Fibroblast of peridontal ligament (primary cell): ENCODE data around the gene ECHS1.
A peak's percentile ranks its signal among the peaks of the same experiment; 100 is the strongest.
"Not testable (repeated sequence)": the region's sequence is repeated elsewhere in the genome, so short reads cannot be mapped to it uniquely, and the experiment has no call there.

Source experiments
- DNase-seq: peaks from one replicate; pipeline ENCODE4 v3.0.0-alpha.2; 2010; ENCODE audit errors: extremely low read depth

ECHS1 gene

GRCh38 chr10:133373174-133374090, at the start of gene ECHS1:
Gene ECHS1, minus strand, starts transcription at chr10:133373354. Its CDS starts 21 bp downstream, at chr10:133373333.
- peak; percentile 82 for DNase-seq

- no peak for DNase-seq
Observed at GRCh38 chr10:133422223-133422806, 49.2 kb upstream of the ECHS1 start.

GRCh38 chr10:133421336-133422222, 48.4 kb upstream of the ECHS1 start:
- no peak for DNase-seq

- DNase-seq = no peak
Observed at GRCh38 chr10:133420579-133420978, 47.4 kb upstream of the ECHS1 start.

- DNase-seq = no peak
Observed at GRCh38 chr10:133420028-133420427, 46.9 kb upstream of the ECHS1 start.

GRCh38 chr10:133419211-133419950, 46.2 kb upstream of the ECHS1 start:
- no peak for DNase-seq

GRCh38 chr10:133418289-133418993, 45.3 kb upstream of the ECHS1 start:
- no peak for DNase-seq

- no peak for DNase-seq
Observed at GRCh38 chr10:133415752-133416151, 42.6 kb upstream of the ECHS1 start.

- not testable (repeated sequence) for DNase-seq
Observed at GRCh38 chr10:133414401-133414800, 41.2 kb upstream of the ECHS1 start.

GRCh38 chr10:133412381-133412711, 39.2 kb upstream of the ECHS1 start:
- DNase-seq = no peak

GRCh38 chr10:133411523-133412380, 38.6 kb upstream of the ECHS1 start:
- no peak for DNase-seq

GRCh38 chr10:133405844-133406527, 32.8 kb upstream of the ECHS1 start:
- DNase-seq = peak; percentile 35

- no peak for DNase-seq
Observed at GRCh38 chr10:133405272-133405671, 32.1 kb upstream of the ECHS1 start.

- DNase-seq = no peak
Observed at GRCh38 chr10:133403784-133404183, 30.6 kb upstream of the ECHS1 start.

- DNase-seq = no peak
Observed at GRCh38 chr10:133403359-133403758, 30.2 kb upstream of the ECHS1 start.

- no peak for DNase-seq
Observed at GRCh38 chr10:133401981-133402725, 29.0 kb upstream of the ECHS1 start.

GRCh38 chr10:133401500-133401899, 28.3 kb upstream of the ECHS1 start:
- DNase-seq = no peak

- DNase-seq = no peak
Observed at GRCh38 chr10:133400624-133401424, 27.7 kb upstream of the ECHS1 start.
